ENCODE measurements around the gene CCNF. TPM values are rescaled to one million over a fixed set of nuclear protein-coding genes. Genes with fewer than 3 reads are reported as not detected.

Gene CCNF
- total RNA-seq, 4 donors from 2014 or later: 0.27 to 2.1 (median 0.82) TPM

DNA sequence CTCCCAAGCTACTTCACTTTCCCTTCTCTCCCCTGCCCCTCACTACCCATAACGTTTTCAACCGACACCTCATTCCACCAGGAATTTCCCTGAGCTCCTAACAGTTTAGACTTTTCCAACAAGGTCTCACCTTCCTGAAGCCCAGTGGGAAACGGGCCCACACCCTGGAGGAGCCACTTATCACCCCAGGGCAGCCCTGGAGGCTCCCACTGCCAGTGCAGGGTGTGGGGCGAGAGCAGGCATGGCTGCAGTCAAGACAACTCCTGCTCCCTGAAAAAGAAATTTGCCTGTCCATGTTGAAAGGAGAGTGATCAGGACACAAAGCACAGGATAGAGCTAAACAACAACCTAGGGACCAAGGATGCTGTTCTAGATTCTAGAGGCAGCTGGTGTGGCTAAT is 1.7 kb upstream of the CCNF start:
- Histone ChIP-seq H3K4me1 (peaks cover 0 to 20% (median 10%) of the 10 kb centered on the region in 3 donors), H3K27me3 (no peaks in the 10 kb centered on the region), H3K27ac (no peak overlapping the region), H3K9me3 (no peaks in the 10 kb centered on the region), H3K4me3 (no peak overlapping the region), H3K36me3 (no peaks in the 10 kb centered on the region)
- 81 to 86% methylated on average over 2 of the region's 4 CpGs for WGBS, 2 donors (ENCODE audit: low coverage in 1 of 2)
- TF ChIP-seq POLR2A (IDR thresholded peaks at IDR 0.05) (no peak), POLR2AphosphoS5 (IDR thresholded peaks at IDR 0.05) (no peak), EP300 (IDR thresholded peaks at IDR 0.05) (no peak)
- TF ChIP-seq, protein P1, sequence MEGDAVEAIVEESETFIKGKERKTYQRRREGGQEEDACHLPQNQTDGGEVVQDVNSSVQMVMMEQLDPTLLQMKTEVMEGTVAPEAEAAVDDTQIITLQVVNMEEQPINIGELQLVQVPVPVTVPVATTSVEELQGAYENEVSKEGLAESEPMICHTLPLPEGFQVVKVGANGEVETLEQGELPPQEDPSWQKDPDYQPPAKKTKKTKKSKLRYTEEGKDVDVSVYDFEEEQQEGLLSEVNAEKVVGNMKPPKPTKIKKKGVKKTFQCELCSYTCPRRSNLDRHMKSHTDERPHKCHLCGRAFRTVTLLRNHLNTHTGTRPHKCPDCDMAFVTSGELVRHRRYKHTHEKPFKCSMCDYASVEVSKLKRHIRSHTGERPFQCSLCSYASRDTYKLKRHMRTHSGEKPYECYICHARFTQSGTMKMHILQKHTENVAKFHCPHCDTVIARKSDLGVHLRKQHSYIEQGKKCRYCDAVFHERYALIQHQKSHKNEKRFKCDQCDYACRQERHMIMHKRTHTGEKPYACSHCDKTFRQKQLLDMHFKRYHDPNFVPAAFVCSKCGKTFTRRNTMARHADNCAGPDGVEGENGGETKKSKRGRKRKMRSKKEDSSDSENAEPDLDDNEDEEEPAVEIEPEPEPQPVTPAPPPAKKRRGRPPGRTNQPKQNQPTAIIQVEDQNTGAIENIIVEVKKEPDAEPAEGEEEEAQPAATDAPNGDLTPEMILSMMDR (IDR thresholded peaks at IDR 0.05): no peak
- ATAC-seq: no peak

DNA sequence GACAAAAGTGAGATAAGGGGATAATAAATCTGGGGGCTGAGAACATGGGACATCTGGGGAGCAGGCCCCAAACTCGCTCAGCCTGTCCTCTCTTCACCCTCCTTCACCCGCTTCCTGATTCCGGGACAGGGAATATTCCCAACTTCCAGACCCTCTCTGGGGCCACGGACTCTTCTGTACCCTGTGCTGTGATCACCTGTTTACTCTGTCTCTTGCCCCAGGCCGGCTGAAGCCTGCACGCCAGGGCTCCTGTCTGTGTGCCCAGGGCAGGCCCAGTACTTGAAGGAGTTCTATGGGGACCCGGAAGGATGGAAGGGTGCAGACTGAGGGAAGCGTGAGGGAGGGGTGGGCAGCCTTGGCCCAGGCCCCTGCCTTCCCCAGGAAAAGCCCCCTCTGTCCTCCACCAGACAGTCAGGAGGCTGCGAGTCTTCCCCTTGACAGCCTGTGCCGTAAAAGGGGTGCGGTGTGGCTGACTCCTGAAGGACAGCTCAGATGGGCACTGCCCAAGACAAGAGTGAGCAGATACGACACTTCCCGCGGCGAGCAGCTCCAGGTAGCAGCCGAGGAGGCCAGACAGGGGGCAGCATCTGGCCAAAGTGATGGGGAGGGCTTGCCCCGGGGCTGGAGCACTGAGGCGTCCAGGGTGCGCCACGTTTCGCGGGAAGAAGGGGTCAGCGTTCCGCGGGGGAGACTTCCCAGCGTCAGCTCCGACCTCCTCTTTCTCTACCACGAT is 1.0 kb upstream of the CCNF start:
- Histone ChIP-seq H3K9me3 (no peaks in the 10 kb centered on the region), H3K27me3 (no peaks in the 10 kb centered on the region), H3K36me3 (peaks cover 0 to 7% of the 10 kb centered on the region in 2 donors), H3K4me1 (peaks cover 0 to 20% (median 10%) of the 10 kb centered on the region in 3 donors), H3K27ac (peak overlapping the region in 3 of 4 donors; percentile 83 to 85 (median 84)), H3K4me3 (peak overlapping the region; percentile 61 to 91)
- ATAC-seq: peak; percentile 12
- WGBS, 2 donors (ENCODE audit: low coverage in 1 of 2): 70 to 86% methylated on average over 3 of the region's 28 CpGs
- no peak for TF ChIP-seq EP300 (IDR thresholded peaks at IDR 0.05)
- TF ChIP-seq, protein P1 (IDR thresholded peaks at IDR 0.05): peak in 2 of 4 experiments; percentile 44 to 53

DNA sequence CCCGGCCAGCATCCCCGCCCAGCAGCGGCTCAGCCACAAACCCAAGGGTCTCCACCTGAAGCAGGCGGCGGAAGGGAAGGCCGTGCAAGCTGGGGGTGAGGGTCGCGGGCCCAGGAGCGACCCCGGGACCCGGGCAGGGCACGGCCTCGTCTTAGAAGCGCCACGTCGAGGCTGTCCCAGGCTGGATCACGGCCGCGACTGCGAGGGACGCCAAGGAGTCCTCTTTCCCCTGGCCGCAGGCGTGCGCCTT is 538 bp upstream of the CCNF start:
- Histone ChIP-seq H3K4me1 (peaks cover 0 to 20% (median 10%) of the 10 kb centered on the region in 3 donors), H3K9me3 (no peaks in the 10 kb centered on the region), H3K4me3 (peak overlapping the region; percentile 61 to 91), H3K36me3 (peaks cover 0 to 7% of the 10 kb centered on the region in 2 donors), H3K27ac (peak overlapping the region in 3 of 4 donors; percentile 83 to 85 (median 84)), H3K27me3 (no peaks in the 10 kb centered on the region)
- ATAC-seq: peak; percentile 57
- no CpG with 5 or more reads among the region's 24 CpGs for WGBS, 2 donors (ENCODE audit: low coverage in 1 of 2)
- TF ChIP-seq, protein P1 (IDR thresholded peaks at IDR 0.05): peak in 1 of 4 experiments; percentile 7
- TF ChIP-seq EP300 (IDR thresholded peaks at IDR 0.05) (no peak), POLR2A (IDR thresholded peaks at IDR 0.05) (peak in 1 of 2 donors; percentile 18)

DNA sequence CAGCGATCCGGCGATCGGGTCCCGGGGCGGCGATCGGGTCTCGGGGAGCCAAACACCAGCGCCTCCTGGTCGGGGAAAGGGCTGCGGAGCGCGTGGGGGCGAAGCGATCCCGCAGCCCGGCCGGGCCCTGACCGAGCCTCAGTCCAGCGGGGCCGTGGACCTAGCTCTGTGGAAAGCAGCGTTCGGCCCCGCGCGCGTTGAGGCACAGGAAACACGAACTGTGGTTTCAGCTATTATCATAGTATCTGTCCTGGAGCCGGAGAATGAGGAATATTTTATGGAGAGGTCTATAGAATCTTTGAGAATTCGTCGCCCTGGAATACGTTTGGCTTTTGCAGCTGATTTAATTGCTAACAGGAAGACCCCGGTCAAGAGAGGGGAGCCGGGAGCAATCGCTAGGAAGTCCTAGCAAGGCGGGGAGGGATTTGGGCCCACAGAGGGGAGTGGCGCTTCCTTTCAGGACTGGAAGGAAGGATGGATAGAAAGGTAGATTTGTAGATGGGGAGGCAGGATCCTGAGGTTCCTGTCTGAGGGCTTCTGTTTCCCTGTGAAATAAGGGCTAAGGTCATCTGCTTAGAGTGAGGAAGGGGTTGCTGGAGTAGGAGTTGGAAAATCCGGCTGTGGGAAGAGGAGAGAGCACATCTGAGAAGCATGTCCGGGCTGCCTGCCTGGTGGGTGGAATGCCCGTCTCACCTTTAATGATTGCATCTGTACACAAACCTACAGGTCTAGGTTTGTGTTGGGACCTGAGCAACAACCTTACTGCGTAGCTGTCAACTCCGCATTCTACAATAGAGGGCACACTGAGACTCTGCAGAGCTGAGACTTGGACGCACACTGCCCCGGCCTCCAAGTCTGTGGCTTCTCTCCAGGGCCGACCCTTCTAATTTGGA is 770 bp downstream of the CCNF start:
- Histone ChIP-seq H3K27me3 (no peaks in the 10 kb centered on the region), H3K27ac (peak overlapping the region; percentile 5 to 85 (median 84)), H3K36me3 (peaks cover 0 to 10% of the 10 kb centered on the region in 2 donors), H3K4me3 (peak overlapping the region; percentile 76 to 91), H3K9me3 (no peaks in the 10 kb centered on the region), H3K4me1 (peaks cover 0 to 20% (median 10%) of the 10 kb centered on the region in 3 donors)
- no peak for TF ChIP-seq POLR2A (IDR thresholded peaks at IDR 0.05)
- no peak for TF ChIP-seq POLR2AphosphoS5 (IDR thresholded peaks at IDR 0.05)
- no peak for TF ChIP-seq EP300 (IDR thresholded peaks at IDR 0.05)
- TF ChIP-seq, protein P1 (IDR thresholded peaks at IDR 0.05): no peak
- ATAC-seq: no peak
- WGBS, 2 donors (ENCODE audit: low coverage in 1 of 2): 16 to 25% methylated on average over 9 to 20 of the region's 46 CpGs
